NCI-H2081 treated with DMSO at 0.1 percent for 48 hours (cell line): ENCODE data around the gene ADCY5.

Experiments
- DNase-seq: peaks from one replicate; lab custom pipeline; 2025; lab: John Stamatoyannopoulos, UW

The ADCY5 gene

DNA sequence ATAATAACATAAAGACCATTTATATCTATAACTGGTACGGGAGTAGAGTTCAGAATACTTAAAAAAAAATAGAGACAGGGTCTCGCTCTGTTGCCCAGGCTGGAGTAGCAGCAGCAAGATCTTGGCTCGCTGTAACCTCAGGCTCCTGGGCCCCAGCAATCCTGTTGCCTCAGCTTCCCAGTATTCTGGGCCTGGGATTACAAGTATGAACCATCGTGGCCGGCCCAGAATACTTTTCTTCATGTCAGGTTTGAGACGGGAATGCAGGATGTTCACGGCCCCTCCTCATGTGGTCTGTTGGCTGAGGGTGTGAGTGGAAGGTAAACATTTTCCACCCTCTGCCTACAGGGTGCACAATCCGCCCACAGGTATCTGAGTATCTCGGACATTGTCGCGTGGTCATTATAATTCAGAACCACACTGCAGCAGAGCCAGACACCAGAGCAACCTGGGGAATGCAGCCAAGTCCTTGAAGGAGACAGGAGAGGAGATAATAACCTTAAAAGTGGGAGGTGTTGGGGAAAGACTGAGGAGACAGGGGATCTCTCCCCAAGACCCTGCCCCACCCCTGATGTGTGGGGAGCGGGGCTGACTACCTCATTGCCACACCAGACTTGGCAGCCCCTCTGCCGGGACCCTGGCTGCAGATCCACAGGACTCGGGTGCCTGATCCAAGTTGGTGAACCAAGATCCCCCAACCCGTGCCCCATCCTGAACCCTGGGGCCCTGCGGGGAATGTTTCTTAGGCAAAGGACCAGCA, 106.8 kb downstream of the ADCY5 start:
- no peak for DNase-seq

DNA sequence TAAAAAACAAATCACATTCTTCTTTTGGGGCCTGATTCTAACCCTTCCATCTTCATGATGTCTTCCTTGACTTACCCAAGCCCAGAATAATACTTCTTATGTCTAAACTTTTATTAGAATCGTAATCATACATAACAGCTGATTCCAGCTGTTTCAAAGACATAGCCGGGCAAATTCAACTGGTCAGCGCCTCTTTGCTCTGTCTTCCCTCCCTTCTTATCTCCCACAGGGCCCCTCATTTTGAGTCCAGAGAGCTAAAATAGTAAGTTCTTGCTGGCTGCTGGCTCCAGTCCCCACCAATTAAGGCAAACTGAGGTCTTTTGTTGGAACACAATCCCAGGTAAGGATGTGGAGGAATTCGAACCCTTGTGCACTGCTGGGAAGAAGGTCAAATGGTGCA, 108.6 kb downstream of the ADCY5 start:
- no peak for DNase-seq

DNA sequence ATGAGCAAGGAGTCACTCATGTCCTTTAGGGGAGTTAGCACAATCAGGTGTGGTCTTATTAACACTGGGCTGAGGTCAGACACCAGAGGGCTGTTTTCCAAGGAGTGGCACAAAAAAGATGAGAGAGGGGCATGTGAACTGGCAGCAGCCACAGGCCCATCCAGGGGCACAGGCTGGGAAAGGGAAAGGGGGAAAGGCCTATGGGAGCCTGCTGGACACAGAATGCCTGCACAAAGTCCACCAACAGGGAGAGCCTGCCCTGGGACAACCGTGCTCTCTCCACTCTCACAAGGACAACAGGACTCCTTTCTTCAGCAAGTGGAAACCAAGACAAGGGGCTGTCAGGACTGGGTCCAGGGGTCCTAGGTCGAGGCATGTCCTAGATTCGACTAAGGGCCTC, 109.6 kb downstream of the ADCY5 start:
- DNase-seq: no peak

- DNase-seq: no peak
Measured at GRCh38 chr3:123338620-123339061, 110.2 kb downstream of the ADCY5 start.

- no peak for DNase-seq
Measured at GRCh38 chr3:123337948-123338619, 110.8 kb downstream of the ADCY5 start.

GRCh38 chr3:123337226-123337625, 111.7 kb downstream of the ADCY5 start:
- DNase-seq: no peak

DNA sequence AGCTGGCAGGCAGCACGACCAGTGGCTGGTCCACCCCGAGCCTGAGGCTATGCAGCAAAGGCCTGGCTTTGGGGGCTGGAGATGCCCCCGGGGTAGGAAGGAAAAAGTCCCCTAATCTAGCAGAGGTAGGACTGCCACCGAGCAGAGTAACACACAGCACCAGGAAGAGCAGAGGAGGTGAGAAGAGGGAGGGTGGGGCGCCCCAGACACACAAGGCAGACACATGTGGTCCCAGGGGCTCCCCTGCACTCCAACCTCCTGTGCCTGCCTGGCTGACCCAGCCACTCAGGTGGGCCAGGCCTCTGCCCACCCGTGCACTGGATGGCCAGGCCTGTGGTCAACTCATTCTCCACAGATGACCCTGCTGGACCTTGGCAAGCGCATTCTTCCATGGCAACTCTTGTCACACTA, 112.4 kb downstream of the ADCY5 start:
- DNase-seq: no peak

GRCh38 chr3:123336001-123336400, 112.9 kb downstream of the ADCY5 start:
- DNase-seq: no peak

DNA sequence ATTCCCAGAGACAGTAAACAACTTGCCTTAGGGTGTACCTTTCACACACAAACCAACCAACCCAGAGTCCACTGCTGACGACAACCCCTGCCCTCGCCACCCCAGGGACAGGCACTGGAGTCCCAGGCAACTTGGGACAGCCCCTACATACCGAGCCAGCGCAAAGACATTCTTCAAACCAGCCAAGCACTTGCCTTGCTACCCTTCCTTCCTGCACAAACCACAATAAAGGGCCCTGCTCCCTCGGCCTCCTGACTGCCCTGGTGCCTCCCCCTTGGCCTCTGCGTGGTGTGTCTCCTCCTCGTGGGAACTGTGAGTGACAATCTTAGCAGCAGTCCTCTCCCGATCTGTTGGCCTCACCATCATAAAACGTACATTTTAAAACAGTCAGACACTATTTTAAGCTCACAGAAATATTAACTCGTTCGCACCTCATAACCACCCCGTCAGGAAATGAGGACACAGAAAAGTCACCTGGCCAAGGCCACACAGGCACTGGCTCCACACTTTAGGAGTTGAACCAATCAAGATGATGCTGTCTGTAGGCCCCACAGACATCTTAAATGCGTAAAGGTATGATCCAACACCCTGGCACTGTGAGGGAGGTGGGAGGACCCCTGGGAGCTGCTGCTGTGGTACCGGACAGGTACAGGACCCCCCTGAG, 113.8 kb downstream of the ADCY5 start:
- DNase-seq: no peak

DNA sequence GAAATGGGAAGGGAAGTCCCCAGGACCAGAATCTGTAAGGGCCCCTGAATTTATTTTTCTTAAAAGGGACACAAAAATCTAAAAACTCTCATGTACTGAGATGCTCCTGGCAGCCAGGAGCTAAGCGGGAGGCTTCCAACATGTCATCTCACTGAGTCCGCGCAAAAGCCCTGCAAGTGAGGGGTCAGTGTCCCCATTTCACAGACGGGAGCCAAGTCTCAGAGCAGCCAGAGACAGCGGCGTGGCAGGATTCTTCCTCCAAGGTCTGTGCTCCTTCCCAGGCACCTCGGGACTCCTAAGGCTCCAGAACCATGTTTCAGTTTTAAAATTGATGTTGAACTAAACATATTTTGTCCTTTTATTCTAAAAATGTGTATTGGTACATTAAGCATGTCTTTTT, 114.8 kb downstream of the ADCY5 start:
- DNase-seq: no peak

DNA sequence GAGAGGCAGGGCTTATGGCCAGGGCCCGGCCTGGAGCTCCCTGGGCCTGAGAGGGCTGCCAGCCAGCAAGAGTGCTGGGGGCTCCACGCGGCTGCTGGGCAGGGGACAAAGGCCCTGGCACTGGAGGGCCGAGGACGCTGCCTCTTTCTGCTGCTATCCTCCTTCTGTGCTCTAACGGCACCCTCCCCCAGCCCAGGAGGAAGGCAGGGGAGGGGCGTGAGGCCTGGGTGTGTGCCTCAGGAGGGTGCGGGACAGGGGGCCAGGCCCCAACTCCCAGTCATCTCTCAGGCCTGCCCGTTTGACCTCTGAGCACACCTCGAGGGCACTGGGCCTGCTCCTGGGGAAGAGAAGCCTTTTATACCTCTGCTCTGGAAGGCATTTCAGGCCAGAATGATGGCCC, 115.5 kb downstream of the ADCY5 start:
- DNase-seq: no peak

- DNase-seq: no peak
Measured at GRCh38 chr3:123332124-123332641, 116.7 kb downstream of the ADCY5 start.

DNA sequence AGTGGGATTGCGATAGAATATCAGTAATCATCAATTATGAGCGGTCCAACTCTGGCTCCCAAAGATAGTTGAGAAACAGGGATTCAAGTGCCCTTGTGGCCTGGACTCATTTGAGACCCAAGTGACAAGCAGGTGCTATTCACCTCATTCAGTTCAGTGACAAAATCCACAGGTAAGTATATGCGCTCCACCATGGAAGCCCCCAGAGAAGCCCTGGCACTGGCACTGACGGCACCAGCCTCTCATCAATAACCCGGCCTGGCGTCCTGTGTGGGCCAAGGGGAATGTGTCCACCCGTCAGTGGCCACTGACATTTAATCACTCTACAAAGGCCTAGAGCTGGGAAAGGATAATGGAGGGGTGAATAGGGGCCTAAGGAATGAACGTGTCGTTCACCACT, 117.2 kb downstream of the ADCY5 start:
- DNase-seq: no peak

DNA sequence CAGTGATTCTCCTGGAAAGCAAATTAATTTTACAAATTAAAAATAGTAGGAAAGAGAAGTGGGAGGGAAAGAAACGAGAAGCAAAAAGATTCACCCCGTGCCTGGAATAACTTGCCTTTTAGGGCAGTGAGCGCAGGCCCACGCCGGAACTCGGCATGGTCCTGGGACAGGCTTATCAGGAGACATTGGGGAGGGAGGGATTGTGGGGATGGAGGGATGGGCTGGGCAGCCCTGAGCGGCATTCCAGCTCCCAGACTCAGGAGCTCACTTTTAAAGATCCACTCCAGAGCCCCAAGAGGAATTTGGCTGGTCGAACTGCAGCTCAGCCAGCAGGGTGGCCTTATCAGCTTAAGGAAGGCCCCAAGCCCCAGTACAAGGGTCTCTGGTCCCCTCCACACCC, 117.9 kb downstream of the ADCY5 start:
- DNase-seq: no peak

DNA sequence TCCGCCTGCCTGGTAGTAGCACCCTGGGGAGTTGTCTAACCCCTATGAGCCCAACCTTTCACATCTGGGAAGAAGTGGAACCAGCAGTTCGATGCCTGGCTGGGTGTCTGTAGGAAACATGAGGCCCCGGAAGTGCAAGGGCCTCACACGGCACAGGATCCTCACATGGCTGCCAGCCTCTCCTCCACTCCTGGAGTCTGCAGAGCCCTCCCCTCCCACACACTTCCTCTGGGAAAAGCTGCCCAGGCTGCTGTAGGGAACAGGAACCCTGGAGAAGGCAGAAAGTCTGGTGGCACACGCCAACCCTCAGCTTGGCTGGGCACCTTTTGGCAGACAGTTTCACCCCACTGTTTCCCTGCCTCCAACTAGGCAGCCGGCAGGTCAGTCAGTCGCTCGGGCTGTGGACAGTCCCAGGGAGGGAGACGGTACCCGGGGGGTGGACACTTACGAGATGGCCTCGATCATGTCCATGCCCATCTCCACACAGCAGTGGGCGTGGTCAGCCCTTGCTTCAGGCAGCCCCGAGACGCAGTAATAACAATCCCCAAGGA, 118.4 kb downstream of the ADCY5 start:
- no peak for DNase-seq

GRCh38 chr3:123329636-123330340, 119.1 kb downstream of the ADCY5 start:
- DNase-seq: no peak

DNA sequence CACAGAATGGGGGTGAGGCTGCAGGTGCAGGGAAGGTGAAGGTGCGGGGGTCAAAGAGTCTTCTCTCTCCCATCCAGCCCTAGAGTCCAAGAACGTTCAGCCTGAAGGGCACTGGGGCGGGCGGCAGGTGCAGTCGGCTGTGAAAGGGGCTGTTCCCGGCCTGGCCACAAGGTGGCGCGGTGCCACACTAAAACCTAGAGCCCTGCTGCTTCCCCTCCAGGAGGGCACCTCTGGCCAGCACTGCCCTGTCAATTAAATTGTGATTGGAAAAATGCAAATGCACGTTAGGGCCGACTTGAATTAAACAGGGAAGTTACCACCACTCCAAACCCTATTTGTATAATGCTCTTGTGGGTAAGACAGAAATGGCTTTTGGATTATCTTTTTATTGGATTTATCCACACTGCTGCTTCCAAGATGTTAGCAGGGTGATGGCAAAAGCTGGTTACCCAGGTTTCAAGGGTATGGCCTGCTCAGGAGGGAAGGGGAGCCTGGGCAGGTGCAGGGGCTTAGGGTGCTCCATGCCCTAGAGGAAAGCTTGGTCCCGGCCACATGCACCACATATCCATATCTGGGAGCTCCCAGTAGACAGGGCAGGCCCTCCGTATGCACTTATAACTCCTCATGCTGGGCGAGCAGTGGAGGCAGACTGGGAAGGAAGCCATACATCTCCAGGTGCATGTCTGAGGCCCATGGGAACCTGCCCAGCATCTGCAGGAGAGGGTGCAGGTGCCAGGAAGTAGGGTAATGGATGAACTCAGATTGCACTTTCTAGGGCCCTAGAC, 119.8 kb downstream of the ADCY5 start:
- peak; percentile 19 for DNase-seq

- no peak for DNase-seq
Measured at GRCh38 chr3:123327956-123328850, 120.7 kb downstream of the ADCY5 start.

DNA sequence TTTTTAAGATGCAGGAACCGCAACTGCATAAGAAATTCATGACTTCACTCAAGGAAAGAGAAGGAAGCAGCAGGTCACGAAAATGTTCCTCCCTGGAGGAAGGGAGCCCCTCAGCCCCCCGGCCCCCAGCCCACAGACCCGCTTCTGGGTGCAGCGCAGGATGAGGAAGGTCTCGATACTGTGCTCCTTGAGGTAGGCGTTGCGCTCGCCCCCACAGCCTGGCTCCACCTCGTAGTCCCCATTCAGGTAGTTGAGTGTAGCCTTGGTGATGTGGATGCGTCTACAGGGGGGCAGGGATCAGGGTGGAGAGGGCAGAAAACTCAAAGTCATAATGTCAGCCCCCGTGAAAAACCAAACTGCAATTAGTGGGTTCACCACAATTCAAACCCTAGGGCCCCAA, 121.4 kb downstream of the ADCY5 start:
- no peak for DNase-seq

- DNase-seq: no peak
Measured at GRCh38 chr3:123326531-123326930, 122.4 kb downstream of the ADCY5 start.
